A549 (cell line): ENCODE data around the gene PUS1. TPM values are rescaled to one million over a fixed set of nuclear protein-coding genes. Genes with fewer than 3 reads are reported as not detected.

Experiments used
- ATAC-seq, 2 experiments: fragments of 200-7000 bp in 1 of 2; fragments of >200 bp in 1 of 2; cut with Nextera tagmentation in 1 of 2; cut with Tn5 transposase in 1 of 2; 3 replicates each; pipeline versions ENCODE4 v1.8.0 to v1.9.1; 2018 to 2020; ENCODE audit warnings: mild to moderate bottlenecking in 1 of 2, moderate library complexity in 1 of 2
- CTCF ChIA-PET: fragments of 300-600 bp; sonication (Branson Sonifier 250); formaldehyde crosslinking; extraction: SDS; loops from one replicate; lab custom pipeline; 2021; ENCODE audit warnings: antibody characterized with exemption, inconsistent platforms; lab: Yijun Ruan, JAX
- POLR2A ChIA-PET: fragments of 350-600 bp; formaldehyde crosslinking; extraction: SDS; loops from one replicate; lab custom pipeline; 2021; ENCODE audit warnings: antibody characterized with exemption, inconsistent platforms; lab: Yijun Ruan, JAX
- DNase-seq, 2 experiments: peaks; one replicate each; pipeline versions ENCODE4 v3.0.0 to v3.0.0-alpha.2; 2011 to 2016; ENCODE audit warnings: low read depth in 1 of 2, low spot score in 1 of 2
- FAIRE-seq: peaks from 2 replicates; lab custom pipeline; 2011; peaks lifted over from hg19 to GRCh38; lab: Jason Lieb, UNC
- H3K27ac ChIP-seq, 2 experiments: fragments of >200 bp; sonication (Bioruptor Twin); formaldehyde crosslinking; 3 replicates each; pipeline ENCODE4 v1.5.1; 2016 to 2017
- H3K4me1 ChIP-seq: fragments of >200 bp; sonication (Bioruptor Twin); formaldehyde crosslinking; 3 replicates; pipeline ENCODE4 v1.6.1; 2016
- H3K4me2 ChIP-seq: fragments of >200 bp; sonication (Bioruptor Twin); formaldehyde crosslinking; 3 replicates; pipeline ENCODE4 v1.6.1; 2016
- H3K4me3 ChIP-seq: fragments of >200 bp; sonication (Bioruptor Twin); formaldehyde crosslinking; 3 replicates; pipeline ENCODE4 v1.5.1; 2016
- H3K9me3 ChIP-seq: fragments of >200 bp; sonication (Bioruptor Twin); formaldehyde crosslinking; 3 replicates; pipeline ENCODE4 v1.6.1; 2016
- CBX2 ChIP-seq: fragments of 200-600 bp; sonication (generic); IDR thresholded peaks from 2 replicates; pipeline ENCODE4 v1.6.1; 2016; ENCODE audit warnings: low read depth, mild to moderate bottlenecking, borderline replicate concordance
- CBX8 ChIP-seq: fragments of 200-600 bp; sonication (generic); IDR thresholded peaks from 2 replicates; pipeline ENCODE4 v1.6.1; 2016
- CEBPB ChIP-seq, 2 experiments: fragments of >200 bp in 1 of 2; sonication (Bioruptor Twin) in 1 of 2; formaldehyde crosslinking in 1 of 2; IDR thresholded peaks; 2 replicates each; pipeline ENCODE4 v1.6.1; 2012 to 2016
- EP300 ChIP-seq, 2 experiments: fragments of >200 bp; sonication (Bioruptor Twin); formaldehyde crosslinking; IDR thresholded peaks; 2 replicates in 1 of 2; 3 replicates in 1 of 2; pipeline ENCODE4 v1.6.1; 2016 to 2017
- ESRRA ChIP-seq: fragments of 150-350 bp; IDR thresholded peaks from 2 replicates; pipeline ENCODE4 v1.6.1; 2014; ENCODE audit warnings: mild to moderate bottlenecking, low read length, borderline replicate concordance
- FOSL2 ChIP-seq, 2 experiments: fragments of 450-650 bp in 1 of 2; fragments of >200 bp in 1 of 2; sonication (Bioruptor Twin) in 1 of 2; formaldehyde crosslinking; IDR thresholded peaks; 2 replicates each; pipeline versions ENCODE4 v1.5.0 to v1.6.1; 2016 to 2020; ENCODE audit warnings: mild to moderate bottlenecking in 1 of 2, moderate library complexity in 1 of 2
- FOXS1 ChIP-seq: fragments of 250-450 bp; sonication (Bioruptor Pico); IDR thresholded peaks from 2 replicates; pipeline ENCODE4 v1.5.0; 2020; ENCODE audit warnings: mild to moderate bottlenecking, moderate library complexity
- HDAC2 ChIP-seq: fragments of 200-600 bp; sonication (generic); IDR thresholded peaks from 2 replicates; pipeline ENCODE4 v1.6.1; 2016
- HOXB5 ChIP-seq: fragments of 250-450 bp; sonication (Bioruptor Pico); IDR thresholded peaks from 2 replicates; pipeline ENCODE4 v1.5.0; 2020; ENCODE audit warnings: mild to moderate bottlenecking, moderate library complexity
- JUNB ChIP-seq: fragments of >200 bp; sonication (Bioruptor Twin); formaldehyde crosslinking; IDR thresholded peaks from 2 replicates; pipeline ENCODE4 v1.6.1; 2016
- MAFK ChIP-seq: fragments of 450-650 bp; IDR thresholded peaks from 2 replicates; pipeline ENCODE4 v1.6.1; 2014; ENCODE audit not compliant: partially characterized antibody
- MYC ChIP-seq: IDR thresholded peaks from 2 replicates; pipeline ENCODE4 v1.6.1; 2012; ENCODE audit warnings: mild to moderate bottlenecking, inconsistent platforms, low read length, improper control_type of control experiment, borderline replicate concordance
- NPAS2 ChIP-seq: fragments of 250-450 bp; sonication (Bioruptor Pico); IDR thresholded peaks from 2 replicates; pipeline ENCODE4 v1.8.0; 2022; ENCODE audit warnings: mild to moderate bottlenecking, moderate library complexity, borderline replicate concordance
- POLR2A ChIP-seq: IDR thresholded peaks from 2 replicates; pipeline ENCODE4 v1.6.1; 2012; ENCODE audit warnings: mild to moderate bottlenecking, low read length
- RARB ChIP-seq: fragments of 250-450 bp; sonication (Bioruptor Pico); IDR thresholded peaks from 2 replicates; pipeline ENCODE4 v1.8.0; 2021; ENCODE audit warnings: mild to moderate bottlenecking, moderate library complexity
- RCOR1 ChIP-seq: fragments of 150-350 bp; IDR thresholded peaks from 2 replicates; pipeline ENCODE4 v1.6.1; 2014; ENCODE audit warnings: antibody characterized with exemption, low read length, low read depth
- SMC3 ChIP-seq: fragments of >200 bp; sonication (Bioruptor Twin); formaldehyde crosslinking; IDR thresholded peaks from 3 replicates; pipeline ENCODE4 v1.6.1; 2018; ENCODE audit warnings: inconsistent platforms
- SREBF2 ChIP-seq: fragments of 450-650 bp; IDR thresholded peaks from 2 replicates; pipeline ENCODE4 v1.6.1; 2014; ENCODE audit warnings: mild to moderate bottlenecking, moderate library complexity
- TFCP2L1 ChIP-seq: fragments of 250-450 bp; sonication (Bioruptor Pico); IDR thresholded peaks from 2 replicates; pipeline ENCODE4 v1.5.0; 2021; ENCODE audit warnings: mild to moderate bottlenecking
- ZNF302 ChIP-seq: fragments of 250-450 bp; sonication (Bioruptor Pico); IDR thresholded peaks from 2 replicates; pipeline ENCODE4 v1.9.0; 2021; ENCODE audit warnings: inconsistent platforms, mild to moderate bottlenecking, moderate library complexity
- ZSCAN20 ChIP-seq: fragments of 250-450 bp; sonication (Bioruptor Pico); IDR thresholded peaks from 2 replicates; pipeline ENCODE4 v1.8.0; 2022; ENCODE audit warnings: mild to moderate bottlenecking, moderate library complexity
- WGBS: methylation state at CpG from one replicate; pipeline ENCODE4 v1.1.6; 2017; ENCODE audit errors: missing lambda C conversion rate; 5-methylcytosine and 5-hydroxymethylcytosine counted together
- polyA plus RNA-seq, 4 experiments: library from polyadenylated mRNA; depleted of rRNA in 3 of 4; stranded (reverse); fragments of >200 nt; fragmentation: RNase III in 1 of 4; extraction: RNeasy Plus Mini Kit Qiagen cat#74134 plus additional on column Dnase treatment in 1 of 4; gene quantifications; 2 replicates in 3 of 4; 3 replicates in 1 of 4; pipeline ENCODE4 v1.2.3, GENCODE V29; 2011 to 2017
- TF ChIP-seq, protein P1 (sequence below): fragments of 450-650 bp; IDR thresholded peaks from 2 replicates; pipeline ENCODE4 v1.6.1; 2014; ENCODE audit warnings: antibody characterized with exemption
- TF ChIP-seq, protein P2 (sequence below): fragments of >200 bp; sonication (Bioruptor Twin); formaldehyde crosslinking; IDR thresholded peaks from 2 replicates; pipeline ENCODE4 v1.6.1; 2016
- TF ChIP-seq, protein P3 (sequence below): fragments of >200 bp; sonication (Bioruptor Twin); formaldehyde crosslinking; IDR thresholded peaks from 3 replicates; pipeline ENCODE4 v1.6.1; 2016
- TF ChIP-seq, protein P4 (sequence below): fragments of 250-450 bp; sonication (Bioruptor Pico); IDR thresholded peaks from 2 replicates; pipeline ENCODE4 v1.5.0; 2020; ENCODE audit warnings: low read depth, mild to moderate bottlenecking, moderate library complexity
- TF ChIP-seq, protein P5 (sequence below): IDR thresholded peaks from 2 replicates; pipeline ENCODE4 v1.6.1; 2012; ENCODE audit warnings: low read depth, borderline replicate concordance
- TF ChIP-seq, protein P6 (sequence below): IDR thresholded peaks from 2 replicates; pipeline ENCODE4 v1.6.1; 2012

The PUS1 gene
- polyA plus RNA-seq, 2 of the 4 experiments (the other 2 are of a cell fraction), result 51.1 to 62.8 TPM

DNA sequence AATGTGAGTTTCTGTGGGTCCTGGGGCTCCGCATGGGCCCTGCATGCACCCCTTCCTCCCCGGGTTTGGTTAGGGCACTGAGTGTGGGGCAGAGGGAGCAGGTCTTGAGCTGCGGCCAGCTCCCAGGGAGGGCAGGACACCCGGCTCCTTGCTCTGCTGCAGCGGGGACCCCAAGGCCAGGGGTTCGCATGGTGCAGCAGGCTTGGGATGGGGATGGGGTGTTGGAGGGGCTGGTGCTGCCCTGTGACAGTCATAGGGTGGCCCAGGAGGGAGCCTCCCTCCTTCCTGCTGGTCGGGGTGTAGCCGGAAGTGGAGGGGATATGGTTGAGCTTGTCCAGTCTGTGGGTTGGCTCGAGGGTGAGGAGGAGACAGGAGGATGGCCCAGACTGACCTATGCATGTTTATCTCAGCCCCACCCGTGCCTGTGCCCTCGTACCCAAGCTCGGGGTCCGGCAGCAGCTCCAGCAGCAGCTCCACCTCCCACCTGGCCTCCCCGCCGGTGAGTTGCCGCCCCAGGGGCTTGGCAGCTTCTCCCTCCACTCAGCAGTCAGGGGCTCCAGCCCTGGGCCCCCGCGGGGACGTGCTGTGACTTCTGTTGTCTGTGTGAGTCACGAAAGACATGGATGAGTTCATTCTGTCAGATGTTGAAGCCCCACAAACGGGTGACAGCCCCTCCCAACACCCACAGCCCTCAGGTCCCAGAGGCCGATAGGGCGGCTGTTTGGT is 18.6 kb upstream of the PUS1 start:
- Histone ChIP-seq H3K9me3 (no peaks in the 10 kb centered on the region), H3K4me3 (no peak overlapping the region), H3K27ac (peak overlapping the region; percentile 44 to 88; a peak in 3 of 6 replicates), H3K4me2 (no peak overlapping the region), H3K4me1 (peaks cover 44% of the 10 kb centered on the region)
- ATAC-seq (0 out of 6 replicates have a peak, but pooled peaks of 1 of the 2 experiments have one; percentile 1), DNase-seq (no peak), FAIRE-seq (no peak)
- WGBS, result 75% methylated on average over 20 of the region's 23 CpGs
- ChIA-PET CTCF (interaction anchor here (0.5 to 3.7 kb wide), 3 partner anchors 40 to 68 kb away, joined by 3 to 24 read pairs (median 4); partner anchors contain the start of gene EP400), POLR2A (no interaction called here)
- no peak for TF ChIP-seq HDAC2
- TF ChIP-seq HOXB5 (CRISPR knock-in tag), result no peak
- TF ChIP-seq POLR2A, result no peak
- no peak for TF ChIP-seq CEBPB (IDR thresholded peaks at IDR 0.05)
- no peak for TF ChIP-seq CBX2
- no peak for TF ChIP-seq SMC3
- TF ChIP-seq SREBF2, result no peak
- TF ChIP-seq, protein P1, sequence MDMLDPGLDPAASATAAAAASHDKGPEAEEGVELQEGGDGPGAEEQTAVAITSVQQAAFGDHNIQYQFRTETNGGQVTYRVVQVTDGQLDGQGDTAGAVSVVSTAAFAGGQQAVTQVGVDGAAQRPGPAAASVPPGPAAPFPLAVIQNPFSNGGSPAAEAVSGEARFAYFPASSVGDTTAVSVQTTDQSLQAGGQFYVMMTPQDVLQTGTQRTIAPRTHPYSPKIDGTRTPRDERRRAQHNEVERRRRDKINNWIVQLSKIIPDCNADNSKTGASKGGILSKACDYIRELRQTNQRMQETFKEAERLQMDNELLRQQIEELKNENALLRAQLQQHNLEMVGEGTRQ, result no peak
- no peak for TF ChIP-seq FOSL2 (IDR thresholded peaks at IDR 0.05)
- TF ChIP-seq FOSL2 (CRISPR knock-in tag; IDR thresholded peaks at IDR 0.05), result no peak
- TF ChIP-seq RARB (CRISPR knock-in tag), result no peak
- no peak for TF ChIP-seq FOXS1 (CRISPR knock-in tag)
- no peak for TF ChIP-seq ESRRA
- TF ChIP-seq, protein P2, sequence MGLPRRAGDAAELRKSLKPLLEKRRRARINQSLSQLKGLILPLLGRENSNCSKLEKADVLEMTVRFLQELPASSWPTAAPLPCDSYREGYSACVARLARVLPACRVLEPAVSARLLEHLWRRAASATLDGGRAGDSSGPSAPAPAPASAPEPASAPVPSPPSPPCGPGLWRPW, result no peak
- no peak for TF ChIP-seq JUNB
- TF ChIP-seq, protein P3, sequence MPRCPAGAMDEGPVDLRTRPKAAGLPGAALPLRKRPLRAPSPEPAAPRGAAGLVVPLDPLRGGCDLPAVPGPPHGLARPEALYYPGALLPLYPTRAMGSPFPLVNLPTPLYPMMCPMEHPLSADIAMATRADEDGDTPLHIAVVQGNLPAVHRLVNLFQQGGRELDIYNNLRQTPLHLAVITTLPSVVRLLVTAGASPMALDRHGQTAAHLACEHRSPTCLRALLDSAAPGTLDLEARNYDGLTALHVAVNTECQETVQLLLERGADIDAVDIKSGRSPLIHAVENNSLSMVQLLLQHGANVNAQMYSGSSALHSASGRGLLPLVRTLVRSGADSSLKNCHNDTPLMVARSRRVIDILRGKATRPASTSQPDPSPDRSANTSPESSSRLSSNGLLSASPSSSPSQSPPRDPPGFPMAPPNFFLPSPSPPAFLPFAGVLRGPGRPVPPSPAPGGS, result no peak
- no peak for TF ChIP-seq ZSCAN20 (CRISPR knock-in tag)
- TF ChIP-seq, protein P4, sequence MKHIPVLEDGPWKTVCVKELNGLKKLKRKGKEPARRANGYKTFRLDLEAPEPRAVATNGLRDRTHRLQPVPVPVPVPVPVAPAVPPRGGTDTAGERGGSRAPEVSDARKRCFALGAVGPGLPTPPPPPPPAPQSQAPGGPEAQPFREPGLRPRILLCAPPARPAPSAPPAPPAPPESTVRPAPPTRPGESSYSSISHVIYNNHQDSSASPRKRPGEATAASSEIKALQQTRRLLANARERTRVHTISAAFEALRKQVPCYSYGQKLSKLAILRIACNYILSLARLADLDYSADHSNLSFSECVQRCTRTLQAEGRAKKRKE, result no peak

DNA sequence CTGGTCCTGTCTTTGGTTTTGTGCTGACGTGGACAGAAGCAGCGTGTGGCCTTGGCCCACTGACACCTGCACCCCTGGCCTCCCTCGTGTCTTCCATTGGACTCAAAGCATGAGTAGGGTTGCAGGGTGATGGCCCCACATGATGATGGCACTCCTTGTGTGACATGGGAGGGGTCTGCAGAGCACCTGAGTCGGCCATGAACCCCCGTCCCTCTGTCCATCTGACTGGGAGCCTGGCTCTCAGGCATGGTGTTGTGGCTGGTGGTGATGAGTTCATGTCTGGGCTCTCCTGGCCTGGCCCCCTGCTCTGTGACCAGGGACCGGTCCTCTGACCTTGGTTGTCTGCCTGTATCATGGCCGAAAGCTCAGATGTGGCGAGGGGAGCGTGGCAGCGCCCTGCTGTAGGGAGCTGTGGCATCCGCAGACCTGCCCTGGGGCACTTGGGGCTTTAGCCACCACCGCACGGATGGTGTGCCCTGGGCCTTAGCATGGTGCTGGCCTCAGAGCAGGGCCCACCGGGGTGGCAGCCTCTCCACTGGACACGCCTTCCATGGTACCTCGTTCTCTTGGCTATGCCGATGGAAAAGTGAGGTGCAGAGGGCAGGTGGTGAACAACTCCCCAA is 17.9 kb upstream of the PUS1 start:
- FAIRE-seq, result no peak
- H3K4me3 ChIP-seq, result no peak overlapping the region
- peak overlapping the region; percentile 76 to 88; a peak in 4 of 6 replicates for H3K27ac ChIP-seq
- TF ChIP-seq ESRRA (no peak), MAFK (peak; percentile 36)
- 92% methylated on average over 15 of the region's 17 CpGs for WGBS
- CTCF ChIA-PET, result interaction anchor here (0.7 to 3.7 kb wide), 3 partner anchors 38 to 60 kb away, joined by 3 to 24 read pairs (median 4); no protein-coding TSS in a partner anchor
- H3K9me3 ChIP-seq, result no peaks in the 10 kb centered on the region
- no peak for DNase-seq
- 0 out of 6 replicates have a peak, but pooled peaks of 1 of the 2 experiments have one; percentile 1 for ATAC-seq
- H3K4me1 ChIP-seq, result peaks cover 44% of the 10 kb centered on the region
- POLR2A ChIA-PET, result no interaction called here
- H3K4me2 ChIP-seq, result no peak overlapping the region

DNA sequence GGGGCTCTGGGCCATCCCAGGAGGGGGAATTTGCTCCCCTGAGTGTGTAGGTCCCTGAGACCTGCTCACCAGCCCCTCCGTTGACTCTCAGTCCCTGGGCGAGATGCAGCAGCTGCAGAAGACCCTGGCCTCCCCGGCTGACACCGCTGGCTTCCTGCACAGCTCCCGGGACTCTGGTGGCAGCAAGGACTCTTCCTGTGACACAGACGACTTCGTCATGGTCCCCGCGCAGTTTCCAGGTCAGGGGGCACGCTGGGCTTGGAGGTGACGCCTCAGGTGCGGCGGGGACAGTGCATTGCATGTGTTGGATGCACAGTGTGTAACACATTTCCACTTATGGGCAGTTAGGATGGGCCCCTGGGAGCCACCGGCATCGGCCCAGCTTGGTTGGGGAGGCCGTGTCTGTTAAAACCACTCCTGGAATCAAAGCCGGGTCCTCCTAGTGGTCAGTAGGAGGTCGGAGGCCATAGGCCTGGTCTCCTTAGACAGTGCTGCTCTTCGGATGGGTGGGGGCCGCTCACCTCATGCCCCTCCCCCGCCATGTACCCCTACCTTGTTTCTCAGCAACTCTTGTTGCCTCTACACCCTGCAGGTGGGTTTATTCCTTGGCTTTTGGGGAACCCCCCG is 17.1 kb upstream of the PUS1 start:
- H3K9me3 ChIP-seq, result no peaks in the 10 kb centered on the region
- POLR2A ChIA-PET, result no interaction called here
- DNase-seq (no peak), ATAC-seq (peak; percentile 20 to 44; a peak in 4 of 6 replicates), FAIRE-seq (no peak)
- H3K27ac ChIP-seq, result peak overlapping the region; percentile 76 to 88
- CTCF ChIA-PET, result interaction anchor here (0.7 to 3.7 kb wide), 7 partner anchors 9 to 73 kb away, joined by 3 to 24 read pairs (median 3); no protein-coding TSS in a partner anchor
- no peak overlapping the region for H3K4me3 ChIP-seq
- peaks cover 44% of the 10 kb centered on the region for H3K4me1 ChIP-seq
- WGBS, result 67% methylated on average over 16 of the region's 22 CpGs
- H3K4me2 ChIP-seq, result peak overlapping the region; percentile 61
- TF ChIP-seq, protein P5, sequence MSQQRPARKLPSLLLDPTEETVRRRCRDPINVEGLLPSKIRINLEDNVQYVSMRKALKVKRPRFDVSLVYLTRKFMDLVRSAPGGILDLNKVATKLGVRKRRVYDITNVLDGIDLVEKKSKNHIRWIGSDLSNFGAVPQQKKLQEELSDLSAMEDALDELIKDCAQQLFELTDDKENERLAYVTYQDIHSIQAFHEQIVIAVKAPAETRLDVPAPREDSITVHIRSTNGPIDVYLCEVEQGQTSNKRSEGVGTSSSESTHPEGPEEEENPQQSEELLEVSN, result no peak
- no peak for TF ChIP-seq ZNF302
- TF ChIP-seq CBX2, result no peak
- TF ChIP-seq HOXB5 (CRISPR knock-in tag), result no peak
- no peak for TF ChIP-seq NPAS2 (CRISPR knock-in tag)
- TF ChIP-seq MYC, result no peak
- TF ChIP-seq TFCP2L1 (CRISPR knock-in tag), result no peak
- no peak for TF ChIP-seq CBX8
- TF ChIP-seq FOXS1 (CRISPR knock-in tag), result no peak
- TF ChIP-seq EP300 (IDR thresholded peaks at IDR 0.05), result no peak
- no peak for TF ChIP-seq RCOR1
- TF ChIP-seq, protein P6, sequence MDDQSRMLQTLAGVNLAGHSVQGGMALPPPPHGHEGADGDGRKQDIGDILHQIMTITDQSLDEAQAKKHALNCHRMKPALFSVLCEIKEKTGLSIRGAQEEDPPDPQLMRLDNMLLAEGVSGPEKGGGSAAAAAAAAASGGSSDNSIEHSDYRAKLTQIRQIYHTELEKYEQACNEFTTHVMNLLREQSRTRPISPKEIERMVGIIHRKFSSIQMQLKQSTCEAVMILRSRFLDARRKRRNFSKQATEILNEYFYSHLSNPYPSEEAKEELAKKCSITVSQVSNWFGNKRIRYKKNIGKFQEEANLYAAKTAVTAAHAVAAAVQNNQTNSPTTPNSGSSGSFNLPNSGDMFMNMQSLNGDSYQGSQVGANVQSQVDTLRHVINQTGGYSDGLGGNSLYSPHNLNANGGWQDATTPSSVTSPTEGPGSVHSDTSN, result no peak
